ENCODE measurements around the gene IDH2.

DNA sequence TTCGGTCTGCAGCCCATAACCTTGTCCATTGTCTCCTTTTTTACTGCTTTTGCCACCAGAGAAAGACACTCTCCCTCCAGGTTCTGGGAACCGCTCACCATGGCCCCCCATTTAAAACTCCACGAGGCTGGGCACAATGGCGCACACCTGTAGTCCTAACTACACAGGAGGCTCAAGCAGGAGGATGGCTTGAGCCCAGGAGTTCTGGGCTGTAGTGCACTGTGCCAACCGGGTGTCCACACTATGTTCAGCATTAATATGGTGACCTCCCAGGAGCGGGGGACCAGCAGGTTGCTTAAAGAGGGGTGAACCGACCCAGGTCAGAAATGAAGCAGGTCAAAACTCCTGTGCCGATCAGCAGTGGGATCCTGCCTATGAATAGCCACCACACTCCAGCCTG, 28.0 kb upstream of the IDH2 start:
- TF ChIP-seq PPARA (CRISPR knock-in tag; IDR thresholded peaks at IDR 0.05; ENCODE audit: borderline replicate concordance) = no peak
- no peak for TF ChIP-seq ZFP3 (CRISPR knock-in tag; IDR thresholded peaks at IDR 0.05)
- TF ChIP-seq, protein P1, sequence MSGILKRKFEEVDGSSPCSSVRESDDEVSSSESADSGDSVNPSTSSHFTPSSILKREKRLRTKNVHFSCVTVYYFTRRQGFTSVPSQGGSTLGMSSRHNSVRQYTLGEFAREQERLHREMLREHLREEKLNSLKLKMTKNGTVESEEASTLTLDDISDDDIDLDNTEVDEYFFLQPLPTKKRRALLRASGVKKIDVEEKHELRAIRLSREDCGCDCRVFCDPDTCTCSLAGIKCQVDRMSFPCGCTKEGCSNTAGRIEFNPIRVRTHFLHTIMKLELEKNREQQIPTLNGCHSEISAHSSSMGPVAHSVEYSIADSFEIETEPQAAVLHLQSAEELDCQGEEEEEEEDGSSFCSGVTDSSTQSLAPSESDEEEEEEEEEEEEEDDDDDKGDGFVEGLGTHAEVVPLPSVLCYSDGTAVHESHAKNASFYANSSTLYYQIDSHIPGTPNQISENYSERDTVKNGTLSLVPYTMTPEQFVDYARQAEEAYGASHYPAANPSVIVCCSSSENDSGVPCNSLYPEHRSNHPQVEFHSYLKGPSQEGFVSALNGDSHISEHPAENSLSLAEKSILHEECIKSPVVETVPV (CRISPR knock-in tag; IDR thresholded peaks at IDR 0.05) = no peak
- no peak for TF ChIP-seq RARB (CRISPR knock-in tag; IDR thresholded peaks at IDR 0.05)
- TF ChIP-seq, protein P2, sequence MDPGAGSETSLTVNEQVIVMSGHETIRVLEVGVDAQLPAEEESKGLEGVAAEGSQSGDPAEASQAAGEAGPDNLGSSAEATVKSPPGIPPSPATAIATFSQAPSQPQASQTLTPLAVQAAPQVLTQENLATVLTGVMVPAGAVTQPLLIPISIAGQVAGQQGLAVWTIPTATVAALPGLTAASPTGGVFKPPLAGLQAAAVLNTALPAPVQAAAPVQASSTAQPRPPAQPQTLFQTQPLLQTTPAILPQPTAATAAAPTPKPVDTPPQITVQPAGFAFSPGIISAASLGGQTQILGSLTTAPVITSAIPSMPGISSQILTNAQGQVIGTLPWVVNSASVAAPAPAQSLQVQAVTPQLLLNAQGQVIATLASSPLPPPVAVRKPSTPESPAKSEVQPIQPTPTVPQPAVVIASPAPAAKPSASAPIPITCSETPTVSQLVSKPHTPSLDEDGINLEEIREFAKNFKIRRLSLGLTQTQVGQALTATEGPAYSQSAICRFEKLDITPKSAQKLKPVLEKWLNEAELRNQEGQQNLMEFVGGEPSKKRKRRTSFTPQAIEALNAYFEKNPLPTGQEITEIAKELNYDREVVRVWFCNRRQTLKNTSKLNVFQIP (CRISPR knock-in tag; IDR thresholded peaks at IDR 0.05; ENCODE audit: borderline replicate concordance, low read depth) = no peak
- no peak for TF ChIP-seq ZNF565 (CRISPR knock-in tag; conservative IDR thresholded peaks at IDR 0.05; ENCODE audit: low read depth)
- TF ChIP-seq ZNF8 (CRISPR knock-in tag; IDR thresholded peaks at IDR 0.05) = no peak
- no peak for TF ChIP-seq ESRRG (CRISPR knock-in tag; IDR thresholded peaks at IDR 0.05)
- no peak for TF ChIP-seq OSR1 (CRISPR knock-in tag; IDR thresholded peaks at IDR 0.05)
